Esophagus mucosa (tissue), 1 donor: ENCODE results near the gene BRCA1. TPM values are rescaled to one million over a fixed set of nuclear protein-coding genes. Genes with fewer than 3 reads are reported as not detected.
"Not testable (repeated sequence)": the region's sequence is repeated elsewhere in the genome, so short reads cannot be mapped to it uniquely, and the experiment has no call there.

ENCODE experiments used
- ATAC-seq: fragments of 200-7000 bp; cut with Tn5 transposase; one replicate; pipeline ENCODE4 v1.9.1; 2020
- total RNA-seq: library from RNA; stranded (reverse); gene quantifications from one replicate; pipeline ENCODE4 v1.2.4, GENCODE V29; 2023
- donor health status: DM: yes; HTN: yes; CAD: no.

Gene BRCA1
- total RNA-seq, 1 donor from 2014 or later: 13.0 TPM

- no peak for ATAC-seq
Measured at GRCh38 chr17:43068570-43069367, 56.4 kb downstream of the BRCA1 start.

GRCh38 chr17:43062984-43063638 lies 62.1 kb downstream of the BRCA1 start:
- ATAC-seq: no peak

GRCh38 chr17:43056051-43056450 lies 69.1 kb downstream of the BRCA1 start:
- no peak for ATAC-seq

- ATAC-seq: not testable (repeated sequence)
Measured at GRCh38 chr17:43053008-43053407, 72.2 kb downstream of the BRCA1 start.

GRCh38 chr17:43051969-43052368 lies 73.2 kb downstream of the BRCA1 start:
- ATAC-seq: no peak

GRCh38 chr17:43044024-43044423 lies 81.1 kb downstream of the BRCA1 start:
- no peak for ATAC-seq

GRCh38 chr17:43043307-43043706 lies 81.9 kb downstream of the BRCA1 start:
- no peak for ATAC-seq

- ATAC-seq: no peak
Measured at GRCh38 chr17:43042025-43042628, 83.0 kb downstream of the BRCA1 start.

GRCh38 chr17:43040655-43041054 lies 84.5 kb downstream of the BRCA1 start:
- ATAC-seq: no peak

- ATAC-seq: no peak
Measured at GRCh38 chr17:43039646-43040045, 85.5 kb downstream of the BRCA1 start.

GRCh38 chr17:43034894-43035293 lies 90.3 kb downstream of the BRCA1 start:
- ATAC-seq: no peak

GRCh38 chr17:43033948-43034881 lies 90.9 kb downstream of the BRCA1 start:
- ATAC-seq: no peak

- ATAC-seq: no peak
Measured at GRCh38 chr17:43031666-43032065, 93.5 kb downstream of the BRCA1 start.

GRCh38 chr17:43030137-43030767 lies 94.9 kb downstream of the BRCA1 start:
- no peak for ATAC-seq

- no peak for ATAC-seq
Measured at GRCh38 chr17:43028221-43028861, 96.8 kb downstream of the BRCA1 start.

GRCh38 chr17:43027091-43028032 lies 97.8 kb downstream of the BRCA1 start:
- ATAC-seq: no peak

- no peak for ATAC-seq
Measured at GRCh38 chr17:43026595-43026994, 98.6 kb downstream of the BRCA1 start.

GRCh38 chr17:43025766-43026537 lies 99.2 kb downstream of the BRCA1 start:
- no peak for ATAC-seq

- ATAC-seq: no peak
Measured at GRCh38 chr17:43025290-43025657, 99.9 kb downstream of the BRCA1 start.
